Esophagus muscularis mucosa (tissue), 4 donors: ENCODE measurements around the gene RNF220. TPM values are rescaled to one million over a fixed set of nuclear protein-coding genes. Genes with fewer than 3 reads are reported as not detected.

Source experiments
- DNase-seq: peaks from one replicate; pipeline ENCODE4 v3.0.0-alpha.2; 2017; ENCODE audit errors: extremely low spot score
- H3K27ac ChIP-seq, 4 donors: fragments of 200-600 bp; sonication (generic); replicated peaks in 1 of 4; 1 replicate in 3 of 4; 2 replicates in 1 of 4; pipeline ENCODE4 v1.5.1; 2016 to 2019; ENCODE audit warnings: mild to moderate bottlenecking in 1 of 4
- H3K27me3 ChIP-seq, 4 donors: fragments of 200-600 bp; sonication (generic); one replicate each; pipeline versions ENCODE4 v1.5.1 to v1.6.0; 2016 to 2019
- H3K36me3 ChIP-seq, 4 donors: fragments of 200-600 bp; sonication (generic); one replicate each; pipeline ENCODE4 v1.5.1; 2016 to 2019
- H3K4me1 ChIP-seq, 4 donors: fragments of 200-600 bp; sonication (generic); one replicate each; pipeline ENCODE4 v1.5.1; 2016 to 2019
- H3K4me3 ChIP-seq, 4 donors: fragments of 200-600 bp; sonication (generic); 1 replicate in 2 of 4; 2 replicates in 2 of 4; pipeline ENCODE4 v1.5.1; 2016 to 2019; ENCODE audit warnings: mild to moderate bottlenecking in 4 of 4, moderate library complexity in 1 of 4
- H3K9me3 ChIP-seq, 4 donors: fragments of 200-600 bp; sonication (generic); 1 replicate in 3 of 4; 2 replicates in 1 of 4; pipeline ENCODE4 v1.5.1; 2016 to 2019
- CTCF ChIP-seq, 3 experiments: fragments of 200-600 bp in 2 of 3; fragments of 450-650 bp in 1 of 3; sonication (generic) in 2 of 3; IDR thresholded peaks; one replicate each; pipeline ENCODE4 v1.5.1; 2017 to 2019; ENCODE audit warnings: antibody characterized with exemption in 3 of 3, mild to moderate bottlenecking in 2 of 3, moderate library complexity in 1 of 3
- EP300 ChIP-seq: sonication (generic); formaldehyde crosslinking; IDR thresholded peaks from one replicate; pipeline ENCODE4 v1.6.1; 2017; ENCODE audit warnings: antibody characterized with exemption
- POLR2A ChIP-seq: fragments of 450-650 bp; IDR thresholded peaks from one replicate; pipeline ENCODE4 v1.6.1; 2017; ENCODE audit warnings: antibody characterized with exemption, moderate library complexity, mild to moderate bottlenecking, low read depth
- POLR2AphosphoS5 ChIP-seq, 2 donors: sonication (generic); formaldehyde crosslinking; IDR thresholded peaks; one replicate each; pipeline ENCODE4 v1.6.1; 2017; ENCODE audit warnings: antibody characterized with exemption in 2 of 2
- WGBS: methylation state at CpG from one replicate; pipeline ENCODE4 v1.1.5; 2018; 5-methylcytosine and 5-hydroxymethylcytosine counted together
- intact Hi-C: fragments of 100-400 bp; cut with DNase I; formaldehyde crosslinking; loops from one replicate; pipeline ENCODE4 v1.15.1; 2023
- total RNA-seq, 4 donors: library from RNA; depleted of rRNA; stranded (reverse); fragments of >200 nt; gene quantifications; one replicate each; pipeline versions ENCODE4 v1.1.0 to v1.2.1, GENCODE V29; 2016

RNF220 gene
- total RNA-seq, 4 donors from 2014 or later: 112 to 157 (median 126) TPM

GRCh38 chr1:44416408-44416807 is 11.4 kb downstream of the RNF220 start:
- no peak for DNase-seq
- TF ChIP-seq POLR2AphosphoS5 (IDR thresholded peaks at IDR 0.05) (no peak), POLR2A (no peak), EP300 (no peak), CTCF (IDR thresholded peaks at IDR 0.05) (no peak)
- Histone ChIP-seq H3K27ac (no peak overlapping the region), H3K4me1 (peaks cover 15 to 19% (median 16%) of the 10 kb centered on the region in 4 donors), H3K36me3 (no peaks in the 10 kb centered on the region), H3K4me3 (no peak overlapping the region), H3K27me3 (peaks cover 6 to 100% (median 77%) of the 10 kb centered on the region in 4 donors), H3K9me3 (no peaks in the 10 kb centered on the region)
- WGBS: 90% methylated on average over 3 of the region's 7 CpGs
- intact Hi-C loops: no loop called here

GRCh38 chr1:44417351-44418021 is 12.4 kb downstream of the RNF220 start:
- no peak overlapping the region for H3K27ac ChIP-seq
- H3K4me3 ChIP-seq: peak overlapping the region; percentile 42 to 52 (median 42)
- peaks cover 15 to 21% (median 18%) of the 10 kb centered on the region in 4 donors for H3K4me1 ChIP-seq
- H3K27me3 ChIP-seq: peaks cover 6 to 100% (median 74%) of the 10 kb centered on the region in 4 donors
- intact Hi-C loops: no loop called here
- 0% methylated on average over 11 of the region's 65 CpGs for WGBS
- no peak for DNase-seq
- no peaks in the 10 kb centered on the region for H3K9me3 ChIP-seq
- no peaks in the 10 kb centered on the region for H3K36me3 ChIP-seq
- TF ChIP-seq POLR2AphosphoS5 (IDR thresholded peaks at IDR 0.05): no peak

- H3K9me3 ChIP-seq: no peaks in the 10 kb centered on the region
- 5% methylated on average over 41 of the region's 46 CpGs for WGBS
- peaks cover 6 to 98% (median 71%) of the 10 kb centered on the region in 4 donors for H3K27me3 ChIP-seq
- H3K36me3 ChIP-seq: no peaks in the 10 kb centered on the region
- no peak for DNase-seq
- peaks cover 19 to 26% (median 20%) of the 10 kb centered on the region in 4 donors for H3K4me1 ChIP-seq
- H3K27ac ChIP-seq: no peak overlapping the region
- TF ChIP-seq CTCF (IDR thresholded peaks at IDR 0.05) (no peak), POLR2A (no peak), EP300 (no peak), POLR2AphosphoS5 (IDR thresholded peaks at IDR 0.05) (no peak)
- intact Hi-C loops: no loop called here
- H3K4me3 ChIP-seq: peak overlapping the region; percentile 42 to 52 (median 42)
Measured at GRCh38 chr1:44418022-44418673, 13.1 kb downstream of the RNF220 start.

- H3K27ac ChIP-seq: no peak overlapping the region
- peaks cover 6 to 90% (median 57%) of the 10 kb centered on the region in 4 donors for H3K27me3 ChIP-seq
- DNase-seq: no peak
- no peaks in the 10 kb centered on the region for H3K9me3 ChIP-seq
- TF ChIP-seq POLR2A (no peak), POLR2AphosphoS5 (IDR thresholded peaks at IDR 0.05) (no peak), EP300 (no peak), CTCF (IDR thresholded peaks at IDR 0.05) (no peak)
- 65% methylated on average over 3 of the region's 3 CpGs for WGBS
- intact Hi-C loops: no loop called here
- H3K4me3 ChIP-seq: no peak overlapping the region
- no peaks in the 10 kb centered on the region for H3K36me3 ChIP-seq
- H3K4me1 ChIP-seq: peaks cover 35 to 41% (median 36%) of the 10 kb centered on the region in 4 donors
Measured at GRCh38 chr1:44419901-44420300, 14.8 kb downstream of the RNF220 start.

DNA sequence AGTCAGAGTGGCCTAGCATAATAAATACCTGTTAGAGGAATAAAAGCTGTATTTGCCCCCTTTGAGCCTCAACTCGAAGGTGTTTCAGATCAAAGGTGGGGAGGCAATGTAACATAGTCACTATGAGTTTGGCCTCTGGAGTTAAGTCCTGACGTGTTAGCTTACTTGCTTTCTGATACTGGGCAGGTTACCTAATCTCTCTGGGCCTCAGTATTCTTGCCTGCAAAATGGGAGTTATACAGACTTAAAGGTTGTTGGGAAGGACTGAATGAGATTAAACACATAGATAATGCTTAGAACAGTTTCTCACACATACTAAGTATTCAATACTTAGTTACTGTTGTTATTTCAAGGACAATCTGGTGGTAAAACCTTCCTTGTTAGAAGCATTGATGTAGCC is 15.5 kb downstream of the RNF220 start:
- Histone ChIP-seq H3K4me3 (no peak overlapping the region), H3K27me3 (peaks cover 6 to 90% (median 53%) of the 10 kb centered on the region in 4 donors), H3K36me3 (no peaks in the 10 kb centered on the region), H3K27ac (no peak overlapping the region), H3K9me3 (no peaks in the 10 kb centered on the region), H3K4me1 (peaks cover 35 to 41% (median 36%) of the 10 kb centered on the region in 4 donors)
- DNase-seq: no peak
- 81% methylated on average over 2 of the region's 2 CpGs for WGBS
- intact Hi-C loops: no loop called here
- no peak for TF ChIP-seq POLR2AphosphoS5 (IDR thresholded peaks at IDR 0.05)
- no peak for TF ChIP-seq EP300
- TF ChIP-seq POLR2A: no peak
- TF ChIP-seq CTCF (IDR thresholded peaks at IDR 0.05): no peak
